GM18907 (cell line): Measurements from ENCODE around the gene PIGV.

Experiments used
- ATAC-seq: cut with Tn5 transposase; IDR thresholded peaks from one replicate; pipeline ENCODE4 v1.9.1; 2021; ENCODE audit warnings: mild to moderate bottlenecking, moderate library complexity; ENCODE audit not compliant: unreplicated experiment

PIGV gene

DNA sequence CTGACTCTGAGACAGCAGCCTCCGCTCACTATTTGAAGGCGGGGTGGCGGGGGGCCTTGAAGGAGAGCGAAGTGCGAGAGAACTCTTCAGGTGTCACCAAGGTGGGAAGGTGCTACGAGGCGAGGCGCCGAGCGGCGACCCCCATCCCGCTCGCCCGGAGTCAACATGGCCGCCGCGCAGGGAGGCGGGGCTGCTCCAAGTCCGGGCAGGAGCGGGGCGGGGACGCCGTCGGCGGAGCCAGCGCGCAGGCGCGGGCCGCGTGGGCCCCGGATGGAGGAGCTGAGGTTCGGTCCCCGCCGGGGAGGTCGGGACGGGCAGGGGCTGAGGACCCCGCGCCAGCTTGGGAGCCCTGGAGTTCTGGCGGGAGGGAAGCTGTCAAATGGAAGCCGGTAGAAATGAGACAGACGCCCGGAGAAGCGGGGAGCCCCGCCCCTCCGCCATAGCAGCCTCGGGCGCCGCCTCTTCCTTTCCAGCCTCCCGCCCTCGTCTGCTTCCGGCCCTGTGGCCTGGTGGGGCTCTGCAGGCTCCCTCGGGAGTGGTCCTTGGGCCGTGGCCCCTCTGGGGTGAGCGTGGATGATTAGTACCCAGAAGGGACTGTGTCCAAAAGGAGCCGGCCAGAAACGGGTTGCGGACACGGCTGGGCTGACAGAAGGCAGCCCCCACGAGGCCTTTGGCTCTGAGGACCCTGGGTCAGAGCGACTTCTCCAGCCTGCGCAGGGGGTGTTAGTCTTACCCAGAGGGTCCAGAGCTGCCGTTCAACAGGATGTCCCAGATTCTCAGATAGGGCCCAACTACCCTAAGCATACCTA lies at the start of gene PIGV:
Gene PIGV, plus strand, starts transcription at position 245 of the 809 bp plus-strand sequence. CDS start 2,866 bp downstream, outside the sequence.
- ATAC-seq, result peak; percentile 69

- no peak for ATAC-seq
Measured at GRCh38 chr1:26739329-26739914, 48.3 kb upstream of the PIGV start.

- ATAC-seq, result no peak
Measured at GRCh38 chr1:26740023-26740634, 47.6 kb upstream of the PIGV start.

- ATAC-seq, result no peak
Measured at GRCh38 chr1:26740952-26741351, 46.8 kb upstream of the PIGV start.

DNA sequence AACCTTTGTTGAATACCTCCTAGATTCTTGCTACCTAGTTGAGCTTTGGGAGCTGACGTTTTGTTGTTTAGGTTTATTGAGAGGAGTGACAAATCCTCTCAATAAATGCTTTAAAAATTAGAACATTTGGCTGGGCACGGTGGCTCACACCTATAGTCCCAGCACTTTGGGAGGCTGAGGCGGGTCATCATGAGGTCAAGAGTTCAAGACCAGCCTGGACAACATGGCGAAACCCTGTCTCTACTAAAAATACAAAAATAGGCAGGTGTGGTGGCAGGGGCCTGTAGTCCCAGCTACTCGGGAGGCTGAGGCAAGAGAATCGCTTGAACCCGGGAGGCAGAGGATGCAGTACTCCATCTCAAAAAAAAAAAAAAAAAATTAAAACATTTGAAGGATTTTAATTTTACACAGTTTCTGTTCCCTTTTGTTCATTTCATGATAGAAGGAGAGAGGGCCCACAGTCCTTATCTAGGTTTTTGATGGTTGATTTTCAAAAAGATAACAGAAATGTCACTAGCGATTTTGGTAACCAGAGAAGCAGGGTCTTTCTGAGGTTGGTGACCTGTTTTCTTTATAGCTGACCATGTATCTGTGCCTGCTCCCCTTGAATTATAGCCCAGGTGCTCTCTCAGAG lies 44.2 kb upstream of the PIGV start:
- no peak for ATAC-seq

DNA sequence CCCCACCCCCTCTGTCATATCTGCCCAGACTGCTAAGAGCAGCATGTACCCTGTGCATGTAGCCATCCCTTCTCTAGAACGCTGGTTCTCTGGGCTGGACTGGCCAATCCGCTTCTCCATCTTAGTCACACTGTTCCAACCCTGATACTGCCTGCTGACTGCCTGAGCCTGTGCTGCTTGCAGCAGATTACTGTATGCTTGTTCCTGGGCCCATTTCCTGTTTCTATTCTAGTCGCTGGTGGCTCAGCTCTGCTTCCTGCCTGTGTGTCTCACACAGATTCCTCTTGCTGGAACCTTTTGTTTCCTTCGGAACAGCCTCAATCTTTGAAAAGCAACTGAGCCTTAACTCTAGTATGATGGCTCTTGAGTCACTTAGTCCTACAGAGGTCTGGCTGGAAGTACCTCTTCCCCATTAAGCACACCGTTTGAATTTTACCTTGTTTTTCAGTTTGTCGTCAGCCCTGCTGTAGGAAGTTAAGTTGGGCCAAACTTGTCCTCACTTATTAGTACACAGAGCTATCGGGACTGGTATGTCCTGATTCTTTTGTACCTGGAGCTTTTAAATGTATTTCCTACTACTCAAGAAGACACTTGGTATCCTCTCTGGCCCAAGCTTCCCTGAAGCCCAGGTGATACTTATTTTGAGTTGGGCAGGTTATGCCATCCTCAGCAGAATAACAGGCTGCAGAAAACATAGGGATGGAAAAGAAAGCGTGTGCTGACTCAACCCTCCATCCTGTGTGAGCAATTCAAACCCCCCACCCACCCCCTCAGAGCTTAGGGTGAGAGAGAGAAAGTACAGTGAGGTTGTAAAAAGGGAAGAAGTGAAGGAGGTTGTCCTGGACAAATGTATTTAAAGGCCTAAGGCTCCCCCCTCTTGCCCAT lies 43.4 kb upstream of the PIGV start:
- ATAC-seq, result peak; percentile 94

DNA sequence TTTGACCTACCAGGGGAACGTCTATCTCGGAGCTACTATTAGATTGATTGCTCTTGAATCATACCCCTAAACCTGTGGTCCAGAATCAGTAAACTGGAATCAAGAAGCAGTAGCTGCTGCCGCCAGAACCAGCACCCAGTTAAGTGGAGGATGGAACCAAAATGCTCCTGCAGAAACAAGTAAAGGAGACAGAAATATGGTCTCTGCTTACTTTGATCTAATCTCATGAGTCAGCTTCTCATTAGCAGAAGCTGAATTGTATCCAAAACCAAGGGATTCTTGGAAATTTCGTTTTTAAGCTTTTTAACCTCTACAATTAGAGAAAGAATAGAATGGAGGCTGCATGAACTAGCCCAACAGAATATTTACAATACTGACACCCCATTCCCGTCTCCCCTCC lies 42.6 kb upstream of the PIGV start:
- ATAC-seq, result no peak

- ATAC-seq, result no peak
Measured at GRCh38 chr1:26747048-26747447, 40.7 kb upstream of the PIGV start.

DNA sequence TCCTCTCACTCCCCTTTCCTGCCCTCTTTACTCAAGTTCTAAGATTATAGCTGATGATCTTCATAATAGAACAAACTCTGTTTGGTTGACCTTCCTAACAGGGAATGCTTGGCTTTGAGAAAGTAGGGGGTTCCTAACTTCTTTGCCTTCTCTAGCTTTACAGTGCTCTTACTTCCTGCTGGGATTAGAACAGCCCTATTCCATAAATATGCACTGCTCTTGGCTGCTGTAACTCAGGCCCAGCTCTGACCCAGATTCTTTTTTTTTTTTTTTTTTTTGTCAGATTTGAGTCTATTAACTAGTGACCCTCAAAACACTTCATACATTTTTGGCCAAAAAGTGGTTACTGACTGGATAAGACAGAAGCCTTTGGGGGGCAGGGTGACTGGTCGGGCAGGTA lies 39.4 kb upstream of the PIGV start:
- no peak for ATAC-seq

DNA sequence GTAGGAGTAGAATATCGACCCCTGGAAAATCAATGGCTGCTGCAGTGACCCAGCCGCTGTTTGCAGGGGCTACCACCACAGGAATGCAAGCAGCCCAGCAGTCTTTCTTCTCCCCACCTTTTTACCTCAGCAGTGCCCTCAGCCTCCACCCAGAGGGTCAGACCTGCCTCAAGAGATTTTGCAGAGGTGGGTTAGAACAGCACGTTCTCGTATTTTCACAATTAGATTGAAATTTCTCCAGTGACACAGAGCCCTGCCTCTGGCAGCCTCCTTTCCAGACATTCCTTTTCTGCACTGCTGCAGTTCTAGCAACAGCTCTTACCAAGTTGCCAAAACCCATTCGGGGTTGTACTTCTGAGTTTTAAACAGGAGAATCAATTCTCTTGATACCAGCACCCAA lies 38.3 kb upstream of the PIGV start:
- no peak for ATAC-seq

DNA sequence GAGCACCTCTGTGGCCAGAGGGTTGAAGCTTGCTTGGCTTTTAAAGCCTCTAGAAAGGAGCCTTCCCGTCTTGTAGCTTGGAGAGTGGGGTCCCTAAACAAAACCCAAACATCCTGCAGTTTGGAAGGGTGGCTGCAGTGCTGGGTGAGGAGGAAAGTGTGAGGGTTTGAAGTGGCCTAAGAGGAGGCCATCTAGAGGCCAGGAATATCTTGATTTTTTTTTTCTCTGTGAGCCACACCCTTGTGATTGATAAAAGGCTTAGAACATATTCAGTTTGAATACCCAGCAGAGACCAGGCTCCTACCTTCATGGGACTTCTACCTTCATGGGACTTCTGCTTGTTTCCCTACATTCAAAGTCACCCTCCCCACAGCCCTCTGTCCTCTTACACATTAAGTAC lies 37.3 kb upstream of the PIGV start:
- ATAC-seq, result no peak

DNA sequence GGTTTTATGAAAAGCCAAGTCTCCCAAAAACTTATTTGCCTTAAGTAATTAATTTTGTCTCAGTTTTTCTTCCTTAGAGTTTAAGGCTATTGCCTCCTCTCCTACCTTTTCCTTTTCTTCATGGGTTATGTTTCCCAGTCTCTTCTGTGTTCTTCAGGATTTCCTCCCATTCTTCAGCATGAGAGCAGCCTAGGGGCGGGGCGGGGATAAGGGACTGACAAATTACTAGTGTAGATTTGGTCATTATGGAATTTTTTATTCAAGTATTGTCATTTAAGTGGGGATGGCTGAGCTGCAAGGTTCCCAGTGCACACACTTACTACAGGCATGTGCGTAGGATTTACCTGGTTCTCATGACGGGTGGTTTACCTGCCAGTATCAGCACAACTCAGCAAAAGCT lies 35.2 kb upstream of the PIGV start:
- ATAC-seq, result no peak

DNA sequence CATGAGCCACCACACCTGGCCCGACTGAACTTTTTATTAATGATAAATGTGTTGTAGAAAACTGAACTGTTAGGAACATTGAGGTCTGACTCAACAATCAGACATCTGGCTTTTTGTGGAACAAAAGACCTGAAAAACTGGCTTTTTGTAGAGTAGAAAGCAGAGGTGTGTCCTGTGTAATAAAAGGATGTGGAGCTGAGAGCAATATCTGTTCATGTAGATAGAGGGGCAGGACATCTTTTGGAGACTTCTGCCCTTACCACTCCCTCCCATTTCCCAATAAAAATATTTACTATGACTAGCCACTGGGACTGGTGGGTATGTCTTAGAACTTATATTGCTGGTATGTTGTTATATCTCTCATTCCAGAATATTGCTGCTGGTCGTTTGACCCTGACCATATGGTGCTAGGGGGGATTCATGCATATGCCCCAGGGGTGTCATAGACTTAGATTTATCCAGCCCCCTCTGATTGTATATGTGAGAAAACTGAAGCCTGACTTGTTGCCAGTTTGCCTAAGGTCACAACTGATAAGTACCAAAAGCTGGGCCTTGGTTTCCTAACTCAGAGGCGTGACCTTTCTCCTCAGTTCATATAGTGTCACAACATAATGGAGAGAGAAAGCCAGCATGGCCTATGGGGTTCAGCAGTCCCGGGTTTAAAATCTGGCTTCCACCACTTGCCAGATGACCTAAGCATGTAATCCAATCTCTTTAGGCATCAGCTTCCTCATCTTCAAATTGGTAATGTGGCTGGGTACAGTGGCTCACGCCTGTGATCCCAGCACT lies 33.5 kb upstream of the PIGV start:
- no peak for ATAC-seq

DNA sequence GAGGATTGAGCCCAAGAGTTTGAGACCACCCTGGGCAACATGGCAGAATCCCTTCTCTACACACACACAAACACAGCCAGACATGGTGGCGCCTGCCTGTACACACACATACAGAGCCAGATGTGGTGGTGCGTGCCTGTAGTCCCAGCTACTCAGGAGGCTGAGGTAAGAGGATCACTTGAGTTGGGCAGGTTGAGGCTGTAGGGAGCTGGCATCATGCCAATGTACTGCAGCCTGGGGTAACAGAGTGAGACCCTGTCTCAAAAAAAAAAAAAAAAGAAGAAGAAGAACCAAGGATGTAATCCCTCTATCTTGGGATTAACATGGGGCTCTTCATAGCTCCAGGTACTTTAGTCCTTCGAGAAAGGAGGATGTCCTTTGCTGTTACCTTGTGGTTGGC lies 29.4 kb upstream of the PIGV start:
- ATAC-seq, result no peak

DNA sequence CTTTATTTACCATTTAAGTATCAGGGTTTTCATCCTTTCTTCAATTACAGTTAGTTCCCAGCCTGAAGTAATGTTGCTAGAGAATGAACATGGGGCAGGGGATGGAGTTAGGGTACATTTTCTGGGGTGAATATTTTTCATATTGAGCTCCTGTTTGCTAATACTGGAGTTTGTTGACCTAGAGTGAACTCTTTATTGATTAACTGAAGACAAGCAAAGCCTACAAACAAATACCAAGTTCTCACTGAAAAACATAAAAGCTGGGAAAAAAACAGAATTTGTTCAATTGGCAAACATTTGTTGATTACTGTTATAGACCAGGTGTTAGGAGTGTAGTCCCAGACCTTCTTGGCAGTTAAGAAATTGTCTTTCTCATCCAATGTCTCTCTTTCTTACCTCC lies 28.2 kb upstream of the PIGV start:
- no peak for ATAC-seq

DNA sequence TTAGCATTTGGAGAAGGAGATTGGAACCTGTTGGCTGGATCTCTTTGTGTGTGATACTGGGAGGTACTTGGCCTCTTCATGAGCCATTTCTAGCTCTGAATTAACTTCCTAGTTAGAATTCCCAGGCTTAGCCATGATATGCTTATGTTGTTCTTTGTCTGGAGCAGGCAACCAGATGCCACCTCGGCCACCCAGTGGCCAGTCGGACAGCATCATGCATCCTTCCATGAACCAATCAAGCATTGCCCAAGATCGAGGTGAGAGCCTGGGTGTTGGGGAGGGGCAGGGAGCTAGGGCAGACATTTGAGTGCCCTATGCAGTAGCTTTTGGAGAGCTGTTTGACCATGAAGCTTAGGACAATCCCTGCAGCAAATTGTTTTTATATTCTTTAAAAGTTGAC lies 26.5 kb upstream of the PIGV start:
- ATAC-seq, result no peak

- ATAC-seq, result no peak
Measured at GRCh38 chr1:26767714-26768113, 20.0 kb upstream of the PIGV start.

- no peak for ATAC-seq
Measured at GRCh38 chr1:26768755-26769154, 19.0 kb upstream of the PIGV start.

DNA sequence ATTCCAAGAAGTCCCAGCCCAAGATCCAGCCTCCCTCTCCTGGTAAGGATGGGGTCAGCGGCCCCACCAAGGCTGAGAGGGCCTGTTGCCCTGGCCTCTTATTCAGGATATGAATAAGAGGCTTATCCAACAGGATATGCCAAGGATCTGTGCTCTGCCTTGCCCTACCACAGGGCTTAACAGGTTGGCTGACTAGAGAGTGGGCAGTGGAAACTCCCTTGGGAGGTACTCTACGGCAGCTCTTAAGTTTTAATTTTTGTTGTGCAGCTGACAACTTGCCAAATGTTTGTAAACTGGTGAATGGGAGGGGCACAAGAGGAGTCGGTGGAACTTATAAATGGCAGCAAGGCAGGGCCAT lies 16.5 kb upstream of the PIGV start:
- no peak for ATAC-seq

DNA sequence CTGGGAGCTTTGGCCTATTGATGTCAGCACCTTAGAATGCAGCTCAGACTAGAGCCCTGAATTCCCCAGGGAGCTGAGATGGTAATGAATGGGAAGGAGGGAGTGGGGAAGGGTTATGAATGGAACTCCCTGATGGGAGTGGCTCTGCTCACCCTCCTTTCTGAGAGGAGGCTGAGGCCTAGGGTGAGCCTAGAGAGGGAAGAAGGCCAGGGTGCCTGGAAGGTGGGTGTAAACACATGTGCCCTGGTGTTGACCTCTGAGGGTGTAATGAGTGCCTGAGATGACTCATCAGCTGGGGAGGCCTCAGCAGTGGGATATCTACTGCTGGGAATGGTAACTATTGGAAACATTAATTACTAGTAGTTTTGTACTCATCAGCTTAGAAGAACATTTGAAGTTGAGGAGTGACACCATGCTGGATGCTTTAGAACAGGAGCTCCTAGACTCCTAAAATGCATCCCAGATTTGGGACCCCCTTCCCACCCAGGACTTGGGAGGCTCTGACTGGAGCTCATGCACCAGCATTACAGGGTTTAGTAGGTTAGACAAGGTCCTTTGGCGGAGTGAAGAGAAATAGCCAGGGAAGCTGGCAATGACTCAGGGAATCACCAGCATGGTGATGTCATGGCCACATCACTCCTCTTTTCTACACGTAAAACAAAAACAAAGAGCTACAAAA lies 16.0 kb upstream of the PIGV start:
- ATAC-seq, result no peak
